GM12865 (cell line): ENCODE data around the gene BCAP31.
"Not testable (repeated sequence)": the region's sequence is repeated elsewhere in the genome, so short reads cannot be mapped to it uniquely, and the experiment has no call there.

ENCODE experiments used
- DNase-seq: peaks from one replicate; pipeline ENCODE4 v3.0.0; 2010; ENCODE audit warnings: low read depth
- H3K4me3 ChIP-seq: 2 replicates; pipeline ENCODE4 v1.5.1; 2011; ENCODE audit warnings: mild to moderate bottlenecking, low read depth, low read length, control low read depth
- CTCF ChIP-seq: IDR thresholded peaks from 2 replicates; pipeline ENCODE4 v1.5.1; 2011; ENCODE audit warnings: low read length, control low read depth, low read depth, inconsistent platforms; ENCODE audit not compliant: insufficient read depth; ENCODE audit errors: missing control alignments

BCAP31 gene

GRCh38 chrX:153692611-153693156 lies 31.5 kb downstream of the BCAP31 start:
- DNase-seq: no peak
- TF ChIP-seq CTCF: no peak
- no peak overlapping the region for H3K4me3 ChIP-seq

DNA sequence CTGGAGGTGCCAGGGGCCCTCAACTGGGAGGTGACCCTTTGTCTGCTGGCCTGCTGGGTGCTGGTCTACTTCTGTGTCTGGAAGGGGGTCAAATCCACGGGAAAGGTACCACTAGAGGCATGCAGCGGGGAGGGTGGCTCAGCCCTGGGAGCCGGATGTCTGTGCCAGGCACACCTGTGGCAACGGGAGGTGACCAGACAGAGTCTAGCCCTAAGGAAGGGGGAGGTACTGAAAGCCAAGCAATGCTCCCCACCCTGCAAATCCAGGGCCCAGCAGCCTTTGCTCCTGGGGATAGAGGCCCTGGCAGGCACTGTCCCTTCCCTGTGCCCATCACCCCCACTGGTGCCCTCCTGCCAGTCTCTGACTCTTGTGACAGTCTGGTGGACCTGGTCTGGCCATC lies 32.2 kb downstream of the BCAP31 start:
- no peak for TF ChIP-seq CTCF
- DNase-seq: no peak
- no peak overlapping the region for H3K4me3 ChIP-seq

GRCh38 chrX:153691032-153691827 lies 33.0 kb downstream of the BCAP31 start:
- H3K4me3 ChIP-seq, DNase-seq: not testable (repeated sequence)

DNA sequence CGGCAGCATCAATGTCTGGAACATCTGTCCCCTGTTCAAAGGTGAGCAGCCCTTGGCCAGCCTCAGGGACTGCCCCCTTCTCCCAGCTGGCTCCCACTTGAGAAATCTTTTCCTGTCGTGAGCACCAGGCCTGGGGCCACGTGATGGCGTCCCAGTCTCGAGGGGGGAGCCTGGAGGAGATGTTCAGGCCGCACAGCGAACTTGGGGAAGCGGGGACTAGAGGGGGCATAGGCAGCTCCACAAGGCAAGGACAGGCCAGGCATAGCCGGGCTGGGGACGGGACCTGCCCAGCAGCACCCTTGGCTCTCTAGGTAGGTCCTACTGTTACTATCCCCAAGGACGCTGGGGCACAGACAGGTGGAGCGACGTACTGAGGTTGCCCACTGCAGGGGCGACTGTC lies 33.7 kb downstream of the BCAP31 start:
- no peak overlapping the region for H3K4me3 ChIP-seq
- DNase-seq: no peak
- TF ChIP-seq CTCF: no peak

- DNase-seq: no peak
- TF ChIP-seq CTCF: no peak
- no peak overlapping the region for H3K4me3 ChIP-seq
Measured at GRCh38 chrX:153689654-153690465, 34.3 kb downstream of the BCAP31 start.

DNA sequence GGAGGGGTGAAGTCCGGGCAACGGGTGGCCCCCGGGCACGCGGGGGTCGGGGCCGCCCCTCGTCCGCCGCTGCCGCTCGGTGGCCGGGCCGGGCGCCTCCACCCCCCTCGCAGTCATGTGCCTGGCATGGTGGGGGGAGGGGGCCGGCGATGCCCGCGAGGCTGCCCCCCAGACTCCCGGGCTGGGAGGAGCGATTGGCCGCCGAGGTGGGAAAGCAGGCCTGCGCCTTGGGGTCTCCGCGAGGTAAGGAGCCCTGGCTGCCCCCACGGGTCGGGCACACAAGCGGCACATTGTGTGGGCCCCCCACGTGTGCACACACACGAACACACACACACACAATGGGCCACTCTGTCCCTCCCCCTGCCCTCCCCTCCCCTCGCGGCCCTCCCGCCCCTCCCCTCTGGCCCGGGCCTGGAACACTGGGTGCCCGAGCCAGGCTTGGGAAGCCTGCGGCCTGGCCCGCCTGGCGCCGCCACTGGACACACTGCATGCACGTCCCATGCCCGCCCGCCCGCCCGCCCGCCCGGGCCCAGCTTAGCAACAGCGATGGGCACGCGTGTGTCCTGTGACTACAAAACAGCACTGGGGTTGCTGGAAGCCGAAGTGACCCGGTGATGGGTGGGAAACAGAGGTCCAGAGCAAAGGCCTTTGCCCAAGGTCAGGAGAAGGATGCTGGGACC lies 35.1 kb downstream of the BCAP31 start:
- no peak overlapping the region for H3K4me3 ChIP-seq
- TF ChIP-seq CTCF: no peak
- no peak for DNase-seq

- H3K4me3 ChIP-seq: no peak overlapping the region
- no peak for DNase-seq
- TF ChIP-seq CTCF: no peak
Measured at GRCh38 chrX:153688506-153688905, 35.7 kb downstream of the BCAP31 start.
